Parathyroid adenoma (tissue), 2 donors: Measurements from ENCODE around the gene MAD1L1.

Source experiments
- H2AFZ ChIP-seq: fragments of 300-600 bp; sonication (generic); one replicate; pipeline ENCODE4 v1.7.0; 2017; ENCODE audit warnings: antibody characterized with exemption, mild to moderate bottlenecking
- H3K27ac ChIP-seq: fragments of 300-600 bp; sonication (generic); one replicate; pipeline ENCODE4 v1.7.0; 2017
- H3K27me3 ChIP-seq: fragments of 300-600 bp; sonication (generic); one replicate; pipeline ENCODE4 v1.7.0; 2017; ENCODE audit warnings: low read length; ENCODE audit not compliant: control insufficient read depth, insufficient read depth
- H3K36me3 ChIP-seq: fragments of 300-600 bp; sonication (generic); one replicate; pipeline ENCODE4 v1.7.0; 2017; ENCODE audit warnings: low read length; ENCODE audit not compliant: control insufficient read depth, insufficient read depth
- H3K4me1 ChIP-seq: fragments of 300-600 bp; sonication (generic); one replicate; pipeline ENCODE4 v1.7.0; 2017; ENCODE audit warnings: control low read depth
- H3K4me2 ChIP-seq: fragments of 300-600 bp; sonication (generic); one replicate; pipeline ENCODE4 v1.7.0; 2017; ENCODE audit warnings: low read length
- H3K4me3 ChIP-seq: fragments of 300-600 bp; sonication (generic); one replicate; pipeline ENCODE4 v1.7.0; 2017; ENCODE audit warnings: low read depth, low read length
- H3K79me2 ChIP-seq: fragments of 300-600 bp; sonication (generic); one replicate; pipeline ENCODE4 v1.7.0; 2017; ENCODE audit warnings: control low read depth
- H3K9ac ChIP-seq: fragments of 300-600 bp; sonication (generic); one replicate; pipeline ENCODE4 v1.7.0; 2017; ENCODE audit warnings: mild to moderate bottlenecking
- H3K9me3 ChIP-seq: fragments of 300-600 bp; sonication (generic); one replicate; pipeline ENCODE4 v1.7.0; 2017; ENCODE audit warnings: low read length; ENCODE audit not compliant: control insufficient read depth
- TF ChIP-seq, protein P1 (sequence below): fragments of 300-600 bp; sonication (generic); IDR thresholded peaks from one replicate; pipeline ENCODE4 v1.7.0; 2017; ENCODE audit warnings: antibody characterized with exemption, mild to moderate bottlenecking
- donor health status: primary hyperparathyroidism.

Gene MAD1L1

DNA sequence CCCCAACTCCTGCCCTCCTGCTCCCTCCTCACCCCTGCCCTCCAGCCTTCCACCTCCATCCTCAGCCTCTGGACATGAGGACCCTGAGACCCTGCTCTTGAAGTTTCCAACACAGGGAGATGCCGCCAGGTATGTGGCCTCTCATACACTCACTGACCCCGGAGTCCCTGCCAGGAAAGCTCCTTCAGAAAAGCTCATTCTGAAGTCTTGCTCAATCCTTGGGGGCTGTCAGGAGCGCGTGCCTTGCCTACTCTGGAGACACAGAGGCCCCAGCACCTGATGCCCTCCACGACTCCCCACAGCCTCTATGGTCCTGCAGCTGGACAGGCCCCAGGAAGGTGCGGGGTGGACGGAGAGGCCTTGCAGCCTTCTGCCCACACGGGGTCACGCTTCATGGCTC lies 20.3 kb upstream of the MAD1L1 start:
- H3K36me3 ChIP-seq = no peaks in the 10 kb centered on the region
- H3K79me2 ChIP-seq = no peaks in the 10 kb centered on the region
- no peaks in the 10 kb centered on the region for H3K9me3 ChIP-seq
- no peaks in the 10 kb centered on the region for H3K27me3 ChIP-seq
- H3K27ac ChIP-seq = no peak overlapping the region
- TF ChIP-seq, protein P1, sequence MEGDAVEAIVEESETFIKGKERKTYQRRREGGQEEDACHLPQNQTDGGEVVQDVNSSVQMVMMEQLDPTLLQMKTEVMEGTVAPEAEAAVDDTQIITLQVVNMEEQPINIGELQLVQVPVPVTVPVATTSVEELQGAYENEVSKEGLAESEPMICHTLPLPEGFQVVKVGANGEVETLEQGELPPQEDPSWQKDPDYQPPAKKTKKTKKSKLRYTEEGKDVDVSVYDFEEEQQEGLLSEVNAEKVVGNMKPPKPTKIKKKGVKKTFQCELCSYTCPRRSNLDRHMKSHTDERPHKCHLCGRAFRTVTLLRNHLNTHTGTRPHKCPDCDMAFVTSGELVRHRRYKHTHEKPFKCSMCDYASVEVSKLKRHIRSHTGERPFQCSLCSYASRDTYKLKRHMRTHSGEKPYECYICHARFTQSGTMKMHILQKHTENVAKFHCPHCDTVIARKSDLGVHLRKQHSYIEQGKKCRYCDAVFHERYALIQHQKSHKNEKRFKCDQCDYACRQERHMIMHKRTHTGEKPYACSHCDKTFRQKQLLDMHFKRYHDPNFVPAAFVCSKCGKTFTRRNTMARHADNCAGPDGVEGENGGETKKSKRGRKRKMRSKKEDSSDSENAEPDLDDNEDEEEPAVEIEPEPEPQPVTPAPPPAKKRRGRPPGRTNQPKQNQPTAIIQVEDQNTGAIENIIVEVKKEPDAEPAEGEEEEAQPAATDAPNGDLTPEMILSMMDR = no peak
- H2AFZ ChIP-seq = no peak overlapping the region
- H3K4me2 ChIP-seq = no peak overlapping the region
- no peak overlapping the region for H3K9ac ChIP-seq
- no peak overlapping the region for H3K4me3 ChIP-seq
- no peaks in the 10 kb centered on the region for H3K4me1 ChIP-seq

DNA sequence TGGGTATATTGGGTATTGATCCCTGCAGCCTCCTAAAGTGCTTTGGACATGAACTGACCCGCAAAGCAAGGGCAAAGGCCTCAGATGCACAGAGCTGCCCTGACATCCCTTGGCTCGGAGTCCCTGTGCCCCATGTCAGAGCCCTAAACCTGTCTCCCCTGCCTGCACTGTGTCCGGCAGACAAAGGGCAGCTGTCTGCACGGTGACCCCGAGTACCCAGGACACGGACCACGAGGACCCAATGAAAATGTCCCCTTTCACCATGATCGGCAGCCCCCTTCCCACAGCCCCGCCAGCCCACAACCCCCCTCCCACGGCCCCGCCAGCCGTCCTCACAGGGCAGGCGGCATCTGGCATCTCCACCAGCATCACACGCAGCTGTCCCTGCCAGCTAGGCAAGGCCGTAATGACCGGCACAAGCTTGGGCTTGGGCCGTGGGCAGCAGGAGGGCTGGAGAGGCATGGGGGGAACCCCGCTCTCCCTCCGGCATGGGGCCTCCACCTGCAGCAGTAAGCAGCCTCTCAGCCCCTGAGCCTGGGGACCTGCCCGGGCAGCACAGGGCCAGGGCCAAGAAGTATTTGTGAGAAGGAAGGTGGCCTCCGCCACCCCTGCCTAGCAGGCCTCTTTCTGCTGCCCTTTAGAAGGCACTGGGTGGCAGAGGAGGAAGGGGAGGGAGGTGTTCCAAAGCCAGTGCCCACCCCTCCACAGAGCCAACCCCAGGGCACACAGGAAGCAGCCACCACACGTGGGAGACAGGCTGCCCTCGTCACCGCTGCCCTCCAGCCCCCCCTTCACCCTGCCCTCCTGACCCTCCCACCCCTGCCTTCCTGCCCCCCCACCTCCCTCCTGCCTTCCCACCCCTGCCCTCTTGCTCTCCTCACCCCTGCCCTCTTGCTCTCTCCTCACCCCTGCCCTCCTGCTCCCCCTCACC lies 19.4 kb upstream of the MAD1L1 start:
- Histone ChIP-seq H3K79me2 (no peaks in the 10 kb centered on the region), H2AFZ (no peak overlapping the region), H3K27ac (no peak overlapping the region), H3K4me1 (no peaks in the 10 kb centered on the region), H3K27me3 (no peaks in the 10 kb centered on the region), H3K4me2 (no peak overlapping the region), H3K36me3 (no peaks in the 10 kb centered on the region), H3K9me3 (no peaks in the 10 kb centered on the region), H3K9ac (no peak overlapping the region), H3K4me3 (no peak overlapping the region)
- TF ChIP-seq, protein P1 = no peak

DNA sequence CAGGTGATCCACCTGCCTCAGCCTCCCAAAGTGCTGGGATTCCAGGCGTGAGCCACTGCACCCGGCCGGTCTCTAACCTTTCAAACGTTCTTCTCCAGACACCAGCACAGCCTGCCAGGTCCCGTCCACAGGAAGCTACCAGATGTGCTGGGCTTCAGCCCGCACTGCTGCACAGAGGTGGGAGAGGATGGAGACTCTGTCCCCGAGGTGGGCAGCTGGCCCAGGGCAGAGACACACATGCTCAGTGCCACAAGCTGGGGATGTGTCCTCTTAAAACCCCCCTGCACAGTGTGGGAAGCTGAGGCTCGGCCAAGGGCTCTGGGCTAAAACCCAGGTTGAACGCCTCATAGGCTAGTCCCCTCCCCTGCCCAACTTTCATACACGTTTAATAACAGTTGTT lies 18.6 kb upstream of the MAD1L1 start:
- TF ChIP-seq, protein P1 = no peak
- H3K9me3 ChIP-seq = no peaks in the 10 kb centered on the region
- no peak overlapping the region for H3K27ac ChIP-seq
- no peak overlapping the region for H3K4me2 ChIP-seq
- no peaks in the 10 kb centered on the region for H3K36me3 ChIP-seq
- no peak overlapping the region for H2AFZ ChIP-seq
- H3K4me3 ChIP-seq = no peak overlapping the region
- no peak overlapping the region for H3K9ac ChIP-seq
- H3K27me3 ChIP-seq = no peaks in the 10 kb centered on the region
- no peaks in the 10 kb centered on the region for H3K79me2 ChIP-seq
- no peaks in the 10 kb centered on the region for H3K4me1 ChIP-seq

DNA sequence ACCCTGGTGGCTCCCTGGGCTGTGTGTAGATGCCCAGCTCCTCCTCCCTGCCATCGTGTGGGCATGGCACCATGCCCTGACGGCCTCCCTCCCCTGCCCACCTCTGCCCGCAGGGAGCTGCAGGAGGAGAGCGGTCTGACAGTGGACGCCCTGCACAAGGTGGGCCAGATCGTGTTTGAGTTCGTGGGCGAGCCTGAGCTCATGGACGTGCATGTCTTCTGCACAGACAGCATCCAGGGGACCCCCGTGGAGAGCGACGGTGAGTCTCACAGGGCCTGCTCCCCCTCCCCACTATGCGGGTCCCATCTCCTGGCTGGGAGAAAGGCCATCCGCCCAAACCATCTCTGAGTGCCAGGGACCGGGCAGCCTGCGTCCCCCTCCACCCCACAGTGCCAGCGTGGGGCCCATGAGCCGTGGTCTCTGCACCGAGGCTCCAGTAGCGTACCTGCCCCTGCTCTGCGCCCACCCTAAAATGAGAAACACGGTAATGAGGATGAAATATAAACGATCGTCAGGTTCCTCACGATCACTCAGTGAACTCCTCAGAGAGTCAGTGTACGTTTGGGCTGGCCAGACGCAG lies 17.1 kb upstream of the MAD1L1 start:
- Histone ChIP-seq H3K27me3 (no peaks in the 10 kb centered on the region), H3K79me2 (no peaks in the 10 kb centered on the region), H3K36me3 (no peaks in the 10 kb centered on the region), H3K4me2 (no peak overlapping the region), H3K27ac (no peak overlapping the region), H3K4me3 (no peak overlapping the region), H2AFZ (no peak overlapping the region), H3K9ac (no peak overlapping the region), H3K4me1 (no peaks in the 10 kb centered on the region), H3K9me3 (no peaks in the 10 kb centered on the region)
- TF ChIP-seq, protein P1 = no peak
